ENCODE results near the gene CSHL1. TPM values are rescaled to one million over a fixed set of nuclear protein-coding genes. Genes with fewer than 3 reads are reported as not detected.
A peak's percentile ranks its signal among the peaks of the same experiment; 100 is the strongest.
"Not testable (repeated sequence)": the region's sequence is repeated elsewhere in the genome, so short reads cannot be mapped to it uniquely, and the experiment has no call there.

CSHL1 gene
- polyA plus RNA-seq, 4 donors, result not detected

- 90 to 92% (median 92%) methylated on average over 4 to 10 of the region's 10 CpGs for WGBS, 3 donors
- H3K4me1 ChIP-seq (ENCODE audit: control insufficient read depth in 3 of 3, insufficient read depth in 2 of 3, low read depth in 1 of 3, low read length in 2 of 3); FAIRE-seq; H3K27me3 ChIP-seq (ENCODE audit: control insufficient read depth in 3 of 3, insufficient read depth in 3 of 3, low read length in 3 of 3); H3K4me3 ChIP-seq (ENCODE audit: low read depth in 1 of 3, low read length in 3 of 3); H3K36me3 ChIP-seq (ENCODE audit: control insufficient read depth in 3 of 3, insufficient read depth in 2 of 3, low read depth in 1 of 3, low read length in 3 of 3); H3K9me3 ChIP-seq (ENCODE audit: control insufficient read depth in 2 of 2, insufficient read depth in 1 of 2, low read depth in 1 of 2, low read length in 1 of 2); DNase-seq; H3K27ac ChIP-seq (ENCODE audit: low read depth in 1 of 3, low read length in 2 of 3): not testable (repeated sequence)
Measured at GRCh38 chr17:63894821-63895220, 16.2 kb downstream of the CSHL1 start.

GRCh38 chr17:63894021-63894420, 17.0 kb downstream of the CSHL1 start:
- not testable (repeated sequence) for H3K9me3 ChIP-seq (ENCODE audit: control insufficient read depth in 2 of 2, insufficient read depth in 1 of 2, low read depth in 1 of 2, low read length in 1 of 2); H3K27me3 ChIP-seq (ENCODE audit: control insufficient read depth in 3 of 3, insufficient read depth in 3 of 3, low read length in 3 of 3); H3K27ac ChIP-seq (ENCODE audit: low read depth in 1 of 3, low read length in 2 of 3); DNase-seq; FAIRE-seq; H3K36me3 ChIP-seq (ENCODE audit: control insufficient read depth in 3 of 3, insufficient read depth in 2 of 3, low read depth in 1 of 3, low read length in 3 of 3); H3K4me3 ChIP-seq (ENCODE audit: low read depth in 1 of 3, low read length in 3 of 3); H3K4me1 ChIP-seq (ENCODE audit: control insufficient read depth in 3 of 3, insufficient read depth in 2 of 3, low read depth in 1 of 3, low read length in 2 of 3)
- WGBS, 3 donors, result 48 to 67% (median 55%) methylated on average over 3 of the region's 3 CpGs

GRCh38 chr17:63892316-63893037, 18.6 kb downstream of the CSHL1 start:
- H3K4me3 ChIP-seq (ENCODE audit: low read depth in 1 of 3, low read length in 3 of 3); H3K27me3 ChIP-seq (ENCODE audit: control insufficient read depth in 3 of 3, insufficient read depth in 3 of 3, low read length in 3 of 3); H3K9me3 ChIP-seq (ENCODE audit: control insufficient read depth in 2 of 2, insufficient read depth in 1 of 2, low read depth in 1 of 2, low read length in 1 of 2); H3K4me1 ChIP-seq (ENCODE audit: control insufficient read depth in 3 of 3, insufficient read depth in 2 of 3, low read depth in 1 of 3, low read length in 2 of 3); FAIRE-seq; H3K36me3 ChIP-seq (ENCODE audit: control insufficient read depth in 3 of 3, insufficient read depth in 2 of 3, low read depth in 1 of 3, low read length in 3 of 3); H3K27ac ChIP-seq (ENCODE audit: low read depth in 1 of 3, low read length in 2 of 3); DNase-seq: not testable (repeated sequence)
- 62 to 65% (median 65%) methylated on average over 11 of the region's 11 CpGs for WGBS, 3 donors

GRCh38 chr17:63889026-63889848, 21.8 kb downstream of the CSHL1 start:
- H3K36me3 ChIP-seq (ENCODE audit: control insufficient read depth in 3 of 3, insufficient read depth in 2 of 3, low read depth in 1 of 3, low read length in 3 of 3); H3K27me3 ChIP-seq (ENCODE audit: control insufficient read depth in 3 of 3, insufficient read depth in 3 of 3, low read length in 3 of 3); H3K4me3 ChIP-seq (ENCODE audit: low read depth in 1 of 3, low read length in 3 of 3); H3K9me3 ChIP-seq (ENCODE audit: control insufficient read depth in 2 of 2, insufficient read depth in 1 of 2, low read depth in 1 of 2, low read length in 1 of 2); H3K27ac ChIP-seq (ENCODE audit: low read depth in 1 of 3, low read length in 2 of 3); FAIRE-seq; H3K4me1 ChIP-seq (ENCODE audit: control insufficient read depth in 3 of 3, insufficient read depth in 2 of 3, low read depth in 1 of 3, low read length in 2 of 3): not testable (repeated sequence)
- DNase-seq, result peak; percentile 16 to 20
- WGBS, 3 donors, result 26 to 34% (median 31%) methylated on average over 13 of the region's 13 CpGs

GRCh38 chr17:63885119-63885518, 25.9 kb downstream of the CSHL1 start:
- not testable (repeated sequence) for H3K4me1 ChIP-seq (ENCODE audit: control insufficient read depth in 3 of 3, insufficient read depth in 2 of 3, low read depth in 1 of 3, low read length in 2 of 3); H3K36me3 ChIP-seq (ENCODE audit: control insufficient read depth in 3 of 3, insufficient read depth in 2 of 3, low read depth in 1 of 3, low read length in 3 of 3); H3K27me3 ChIP-seq (ENCODE audit: control insufficient read depth in 3 of 3, insufficient read depth in 3 of 3, low read length in 3 of 3); FAIRE-seq; H3K9me3 ChIP-seq (ENCODE audit: control insufficient read depth in 2 of 2, insufficient read depth in 1 of 2, low read depth in 1 of 2, low read length in 1 of 2); DNase-seq; H3K27ac ChIP-seq (ENCODE audit: low read depth in 1 of 3, low read length in 2 of 3); H3K4me3 ChIP-seq (ENCODE audit: low read depth in 1 of 3, low read length in 3 of 3)
- 82 to 89% (median 84%) methylated on average over 11 of the region's 11 CpGs for WGBS, 3 donors

- 73 to 79% (median 78%) methylated on average over 9 of the region's 9 CpGs for WGBS, 3 donors
- not testable (repeated sequence) for DNase-seq; H3K4me1 ChIP-seq (ENCODE audit: control insufficient read depth in 3 of 3, insufficient read depth in 2 of 3, low read depth in 1 of 3, low read length in 2 of 3); H3K9me3 ChIP-seq (ENCODE audit: control insufficient read depth in 2 of 2, insufficient read depth in 1 of 2, low read depth in 1 of 2, low read length in 1 of 2); H3K27me3 ChIP-seq (ENCODE audit: control insufficient read depth in 3 of 3, insufficient read depth in 3 of 3, low read length in 3 of 3); H3K36me3 ChIP-seq (ENCODE audit: control insufficient read depth in 3 of 3, insufficient read depth in 2 of 3, low read depth in 1 of 3, low read length in 3 of 3); FAIRE-seq; H3K4me3 ChIP-seq (ENCODE audit: low read depth in 1 of 3, low read length in 3 of 3); H3K27ac ChIP-seq (ENCODE audit: low read depth in 1 of 3, low read length in 2 of 3)
Measured at GRCh38 chr17:63882626-63883126, 28.4 kb downstream of the CSHL1 start.

- Histone ChIP-seq H3K27ac (ENCODE audit: low read depth in 1 of 3, low read length in 2 of 3) (no peak within 1 kb of the TSS), H3K9me3 (ENCODE audit: control insufficient read depth in 2 of 2, insufficient read depth in 1 of 2, low read depth in 1 of 2, low read length in 1 of 2) (no peaks in the 10 kb centered on the region), H3K4me1 (ENCODE audit: control insufficient read depth in 3 of 3, insufficient read depth in 2 of 3, low read depth in 1 of 3, low read length in 2 of 3) (no peaks in the 10 kb centered on the region), H3K27me3 (ENCODE audit: control insufficient read depth in 3 of 3, insufficient read depth in 3 of 3, low read length in 3 of 3) (peaks cover 0 to 2% (median 1%) of the 10 kb centered on the region in 3 donors), H3K4me3 (ENCODE audit: low read depth in 1 of 3, low read length in 3 of 3) (no peak within 1 kb of the TSS), H3K36me3 (ENCODE audit: control insufficient read depth in 3 of 3, insufficient read depth in 2 of 3, low read depth in 1 of 3, low read length in 3 of 3) (no peaks in the 10 kb centered on the region)
- 35 to 42% (median 40%) methylated on average over 12 to 15 of the region's 15 CpGs for WGBS, 3 donors
- DNase-seq, result peak; percentile 33 to 64
- no peak for FAIRE-seq
Measured at GRCh38 chr17:63881935-63882601, 29.0 kb downstream of the CSHL1 start, which contains the start of gene GH2. Gene GH2, minus strand, starts transcription at chr17:63881944. Its CDS starts 143 bp downstream, at chr17:63881801.

GRCh38 chr17:63881337-63881736, 29.7 kb downstream of the CSHL1 start:
- WGBS, 3 donors, result 47 to 59% (median 52%) methylated on average over 11 of the region's 11 CpGs
- DNase-seq, FAIRE-seq: not testable (repeated sequence)

More at GRCh38 chr17:63881337-63881736, 29.7 kb downstream of the CSHL1 start:
- H3K4me3 ChIP-seq (ENCODE audit: low read depth in 1 of 3, low read length in 3 of 3); H3K27ac ChIP-seq (ENCODE audit: low read depth in 1 of 3, low read length in 2 of 3); H3K36me3 ChIP-seq (ENCODE audit: control insufficient read depth in 3 of 3, insufficient read depth in 2 of 3, low read depth in 1 of 3, low read length in 3 of 3); H3K27me3 ChIP-seq (ENCODE audit: control insufficient read depth in 3 of 3, insufficient read depth in 3 of 3, low read length in 3 of 3); H3K4me1 ChIP-seq (ENCODE audit: control insufficient read depth in 3 of 3, insufficient read depth in 2 of 3, low read depth in 1 of 3, low read length in 2 of 3); H3K9me3 ChIP-seq (ENCODE audit: control insufficient read depth in 2 of 2, insufficient read depth in 1 of 2, low read depth in 1 of 2, low read length in 1 of 2): not testable (repeated sequence)
